HG03521 (cell line): ENCODE measurements around the gene LIMK2.

ENCODE experiments used
- ATAC-seq: cut with Tn5 transposase; IDR thresholded peaks from one replicate; pipeline ENCODE4 v1.9.1; 2021; ENCODE audit warnings: mild to moderate bottlenecking, moderate library complexity; ENCODE audit not compliant: unreplicated experiment

The LIMK2 gene

DNA sequence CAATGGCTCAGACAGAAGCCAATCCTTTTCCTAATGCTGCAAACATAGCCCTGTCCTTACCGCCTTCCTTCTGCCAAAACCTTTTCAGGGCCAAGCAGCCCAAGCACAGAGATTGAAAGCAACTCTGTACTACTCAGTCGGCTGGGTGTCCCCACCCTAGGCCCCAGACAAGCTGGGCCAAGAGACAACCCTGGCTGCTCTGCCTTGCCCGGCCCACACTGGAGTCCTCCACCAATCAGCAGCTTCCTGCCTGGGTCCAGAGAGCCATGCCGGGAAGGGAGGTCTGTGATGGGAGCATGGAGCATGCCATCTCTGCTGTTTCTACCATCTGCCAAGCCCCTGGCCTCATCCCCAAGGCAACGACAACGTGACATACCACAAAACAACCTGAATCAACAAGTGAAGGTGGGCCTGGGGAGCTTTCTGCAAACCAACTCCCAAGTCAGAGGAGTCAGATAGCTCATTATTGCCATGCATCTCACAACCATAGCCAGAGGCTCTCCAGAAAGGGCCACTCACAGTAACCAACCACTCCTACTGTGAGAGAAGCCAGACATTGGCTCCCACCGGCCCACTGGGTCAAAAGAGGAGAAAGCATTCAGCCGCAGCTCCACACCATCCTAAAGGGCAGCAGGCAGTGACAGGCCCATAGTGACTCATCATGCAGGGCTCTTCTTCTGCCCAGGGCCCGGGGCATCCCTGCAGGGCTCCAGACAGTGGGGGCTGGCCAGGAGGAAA is 115.9 kb downstream of the LIMK2 start:
- no peak for ATAC-seq

DNA sequence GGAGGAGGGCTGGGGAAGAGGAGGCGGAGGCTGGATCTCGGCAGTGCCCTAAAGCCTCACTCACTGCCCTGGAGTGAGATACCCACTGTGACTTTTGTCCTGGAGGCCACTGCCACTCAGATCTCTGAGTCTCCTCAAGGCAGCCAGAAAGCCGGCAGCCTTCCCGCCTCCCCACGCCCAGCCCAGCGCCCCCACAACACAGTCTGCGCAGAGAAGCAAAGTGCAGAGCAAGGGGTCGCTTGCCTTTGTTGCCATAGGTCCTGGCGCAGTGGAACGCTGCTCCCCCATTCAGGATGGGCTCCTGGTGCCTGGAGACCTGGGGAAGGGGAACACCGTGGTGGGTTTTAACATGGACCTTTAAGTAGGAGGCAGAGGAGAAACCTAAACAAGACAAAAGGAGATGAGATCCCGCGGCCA is 116.5 kb downstream of the LIMK2 start:
- no peak for ATAC-seq

DNA sequence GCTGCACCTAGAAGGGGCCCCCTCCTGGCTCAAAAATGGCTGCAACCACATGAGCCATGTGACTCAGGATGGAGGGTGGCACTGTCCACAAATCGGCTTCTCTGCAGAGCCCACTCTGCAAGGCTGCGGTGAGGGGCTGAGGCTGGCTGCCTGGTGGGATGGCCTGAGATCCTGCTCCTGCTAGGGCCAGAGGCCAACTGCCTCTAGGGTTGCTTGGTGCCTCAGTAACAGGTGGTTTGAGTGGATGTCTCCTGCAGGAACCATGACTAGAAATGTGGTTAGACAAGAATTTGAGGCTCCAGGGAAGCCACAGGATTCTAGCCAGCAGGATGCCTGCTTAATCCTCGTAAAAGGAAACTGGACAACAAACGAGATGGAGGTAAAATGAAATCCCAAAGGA is 116.9 kb downstream of the LIMK2 start:
- ATAC-seq = no peak
